HepG2 (cell line): ENCODE measurements around the gene CETN2. TPM values are rescaled to one million over a fixed set of nuclear protein-coding genes. Genes with fewer than 3 reads are reported as not detected.

Source experiments
- ATAC-seq: fragments of 200-7000 bp; cut with Tn5 transposase; 3 replicates; pipeline ENCODE4 v1.9.1; 2020; ENCODE audit warnings: mild to moderate bottlenecking, moderate library complexity
- BruUV-seq: library from RNA; stranded (reverse); fragments of 400-500 nt; replicated peaks from 2 replicates; lab custom pipeline; 2021; lab: Mats Ljungman, UMichigan
- CTCF ChIA-PET: fragments of 300-600 bp; formaldehyde crosslinking; extraction: SDS; loops from one replicate; lab custom pipeline; 2021; ENCODE audit warnings: low total read pairs, inconsistent platforms, low intra/inter-chr PET ratio; lab: Yijun Ruan, JAX
- POLR2A ChIA-PET: fragments of 350-600 bp; sonication (Branson Sonifier 250); formaldehyde crosslinking; loops from one replicate; lab custom pipeline; 2020; ENCODE audit warnings: antibody characterized with exemption, inconsistent platforms; lab: Yijun Ruan, JAX
- DNase-seq: peaks from one replicate; pipeline ENCODE4 v3.0.0-alpha.2; 2015; ENCODE audit warnings: low spot score
- FAIRE-seq: peaks from 3 replicates; lab custom pipeline; 2011; peaks lifted over from hg19 to GRCh38; lab: Jason Lieb, UNC
- H2AFZ ChIP-seq: one replicate; pipeline ENCODE4 v1.6.1; 2011; ENCODE audit warnings: low read length, inconsistent platforms
- H3K27ac ChIP-seq: fragments of 300-600 bp; 3 replicates; pipeline ENCODE4 v1.8.0; 2011; ENCODE audit warnings: mixed run types, mild to moderate bottlenecking, mixed read lengths, low read length, inconsistent platforms; ENCODE audit not compliant: insufficient read depth; ENCODE audit errors: extremely low read length
- H3K27me3 ChIP-seq, 2 experiments: fragments of 200-600 bp in 1 of 2; 2 replicates in 1 of 2; 3 replicates in 1 of 2; pipeline versions ENCODE4 v1.6.0 to v1.8.0; 2011; ENCODE audit warnings: low read length in 2 of 2, mild to moderate bottlenecking in 2 of 2, moderate library complexity in 2 of 2, inconsistent platforms in 1 of 2; ENCODE audit not compliant: insufficient read depth in 2 of 2, control insufficient read depth in 1 of 2
- H3K36me3 ChIP-seq, 2 experiments: fragments of 200-600 bp in 1 of 2; replicated peaks in 1 of 2; 2 replicates in 1 of 2; 3 replicates in 1 of 2; pipeline versions ENCODE4 v1.5.1 to v1.8.0; 2011; ENCODE audit warnings: low read length in 2 of 2, inconsistent platforms in 1 of 2; ENCODE audit not compliant: insufficient read depth in 2 of 2, control insufficient read depth in 1 of 2
- H3K4me1 ChIP-seq: 2 replicates; pipeline ENCODE4 v1.5.1; 2012; ENCODE audit warnings: low read length, inconsistent platforms; ENCODE audit not compliant: insufficient read depth
- H3K4me2 ChIP-seq: 2 replicates; pipeline ENCODE4 v1.6.0; 2011; ENCODE audit warnings: low read depth, low read length, inconsistent platforms
- H3K4me3 ChIP-seq, 3 experiments: fragments of 200-600 bp in 1 of 3; sonication (generic), shearing (Covaris generic) in 1 of 3; replicated peaks in 1 of 3; 2 replicates each; pipeline ENCODE4 v1.5.1; 2011 to 2016; ENCODE audit warnings: low read length in 3 of 3, inconsistent platforms in 2 of 3, low read depth in 2 of 3, mild to moderate bottlenecking in 2 of 3, control low read depth in 1 of 3, mixed read lengths in 1 of 3; ENCODE audit not compliant: insufficient read depth in 1 of 3
- H3K79me2 ChIP-seq: one replicate; pipeline ENCODE4 v1.6.1; 2011; ENCODE audit warnings: low read length, inconsistent platforms; ENCODE audit not compliant: insufficient read depth
- H3K9ac ChIP-seq: 2 replicates; pipeline ENCODE4 v1.6.0; 2011; ENCODE audit warnings: mild to moderate bottlenecking, low read depth, low read length, inconsistent platforms; ENCODE audit not compliant: insufficient read depth
- H3K9me3 ChIP-seq: 2 replicates; pipeline ENCODE4 v1.5.1; 2012; ENCODE audit warnings: mild to moderate bottlenecking, low read length
- H4K20me1 ChIP-seq: 2 replicates; pipeline ENCODE4 v1.6.0; 2011; ENCODE audit warnings: inconsistent platforms, mild to moderate bottlenecking, low read length, moderate library complexity; ENCODE audit not compliant: insufficient read depth
- ATF1 ChIP-seq: IDR thresholded peaks from 2 replicates; pipeline ENCODE4 v1.6.1; 2016; ENCODE audit warnings: mild to moderate bottlenecking, control low read depth
- NFIC ChIP-seq: IDR thresholded peaks from 2 replicates; pipeline ENCODE4 v1.6.1; 2012; ENCODE audit warnings: mild to moderate bottlenecking, low read length, inconsistent platforms
- PHB2 ChIP-seq: fragments of 450-650 bp; IDR thresholded peaks from 2 replicates; pipeline ENCODE4 v1.6.1; 2018; ENCODE audit not compliant: partially characterized antibody
- RFXAP ChIP-seq: sonication (generic); formaldehyde crosslinking; IDR thresholded peaks from 2 replicates; pipeline ENCODE4 v1.4.0; 2020; ENCODE audit warnings: missing genetic modification reagents, borderline replicate concordance
- SMAD1 ChIP-seq: sonication (generic); formaldehyde crosslinking; IDR thresholded peaks from 2 replicates; pipeline ENCODE4 v1.4.0; 2020; ENCODE audit warnings: missing genetic modification reagents, low read depth, mild to moderate bottlenecking, borderline replicate concordance
- SP1 ChIP-seq, 2 experiments: fragments of 450-650 bp in 1 of 2; sonication (generic) in 1 of 2; formaldehyde crosslinking in 1 of 2; IDR thresholded peaks; 2 replicates each; pipeline versions ENCODE4 v1.4.0 to v1.6.1; 2016 to 2020; ENCODE audit warnings: missing genetic modification reagents in 1 of 2
- TOPORS ChIP-seq: sonication (generic); formaldehyde crosslinking; IDR thresholded peaks from 2 replicates; pipeline ENCODE4 v1.8.0; 2023; ENCODE audit warnings: mild to moderate bottlenecking, missing genetic modification reagents
- ZNF20 ChIP-seq: sonication (generic); formaldehyde crosslinking; IDR thresholded peaks from 2 replicates; pipeline ENCODE4 v1.4.0; 2020; ENCODE audit warnings: mild to moderate bottlenecking, moderate library complexity, missing genetic modification reagents
- ZNF234 ChIP-seq: sonication (generic); formaldehyde crosslinking; conservative IDR thresholded peaks from 2 replicates; pipeline ENCODE4 v1.5.1; 2020; ENCODE audit warnings: mild to moderate bottlenecking, missing genetic modification reagents
- ZNF317 ChIP-seq: sonication (generic); formaldehyde crosslinking; IDR thresholded peaks from 2 replicates; pipeline ENCODE4 v1.5.0; 2020; ENCODE audit warnings: mild to moderate bottlenecking, missing genetic modification reagents
- ZNF441 ChIP-seq: sonication (generic); formaldehyde crosslinking; IDR thresholded peaks from 2 replicates; pipeline ENCODE4 v1.7.0; 2021; ENCODE audit warnings: missing genetic modification reagents, borderline replicate concordance
- ZNF614 ChIP-seq: IDR thresholded peaks from 2 replicates; pipeline ENCODE4 v1.6.1; 2018; ENCODE audit warnings: missing biosample characterization, missing genetic modification reagents, inconsistent platforms, borderline replicate concordance
- WGBS: methylation state at CpG from one replicate; pipeline ENCODE4 v1.1.6; 2017; ENCODE audit warnings: low lambda C conversion rate; 5-methylcytosine and 5-hydroxymethylcytosine counted together
- in situ Hi-C: cut with HindIII; loops from 2 replicates; pipeline ENCODE4 v1.10.0; 2017; ENCODE audit warnings: low pct_unique_long_range_greater_than_20kb; ENCODE audit not compliant: extremely low pct_ligation_motif_present
- intact Hi-C: fragments of 100-400 bp; cut with micrococcal nuclease; formaldehyde crosslinking; loops from one replicate; pipeline ENCODE4 v1.10.0; 2022; ENCODE audit not compliant: unreplicated experiment
- polyA plus RNA-seq, 8 experiments: library from polyadenylated mRNA; depleted of rRNA in 3 of 8; stranded (reverse) in 7 of 8; unstranded in 1 of 8; fragments of >200 nt; fragmentation: Illumina TruSeq in 4 of 8; extraction: Trizol in 4 of 8; gene quantifications; 2 replicates each; pipeline versions ENCODE4 v1.2.1 to v1.2.3, GENCODE V29; 2011 to 2016; ENCODE audit warnings: low read depth in 4 of 8, missing spikeins in 1 of 8, mixed read lengths in 1 of 8; ENCODE audit not compliant: insufficient read depth in 1 of 8
- total RNA-seq, 5 experiments: library from RNA; depleted of rRNA; stranded (reverse); fragments of >200 nt; fragmentation: Illumina TruSeq; extraction: Trizol; gene quantifications; 2 replicates each; pipeline ENCODE4 v1.2.3, GENCODE V29; 2016; ENCODE audit warnings: low read depth in 1 of 5
- TF ChIP-seq, protein P1 (sequence below), 2 experiments: fragments of 450-650 bp in 1 of 2; sonication (generic) in 1 of 2; formaldehyde crosslinking in 1 of 2; IDR thresholded peaks; 2 replicates each; pipeline versions ENCODE4 v1.6.1 to v1.8.0; 2016 to 2022; ENCODE audit warnings: antibody characterized with exemption in 1 of 2, mild to moderate bottlenecking in 1 of 2, missing genetic modification reagents in 1 of 2
- TF ChIP-seq, protein P2 (sequence below): sonication (generic); formaldehyde crosslinking; conservative IDR thresholded peaks from 2 replicates; pipeline ENCODE4 v1.4.0; 2020; ENCODE audit warnings: missing genetic modification reagents

The CETN2 gene
- total and polyA plus RNA-seq, 2 of the 13 experiments (the other 11 are each of a cell fraction or from before 2014, with no cell fraction given) = 17.2 to 85.4 TPM

DNA sequence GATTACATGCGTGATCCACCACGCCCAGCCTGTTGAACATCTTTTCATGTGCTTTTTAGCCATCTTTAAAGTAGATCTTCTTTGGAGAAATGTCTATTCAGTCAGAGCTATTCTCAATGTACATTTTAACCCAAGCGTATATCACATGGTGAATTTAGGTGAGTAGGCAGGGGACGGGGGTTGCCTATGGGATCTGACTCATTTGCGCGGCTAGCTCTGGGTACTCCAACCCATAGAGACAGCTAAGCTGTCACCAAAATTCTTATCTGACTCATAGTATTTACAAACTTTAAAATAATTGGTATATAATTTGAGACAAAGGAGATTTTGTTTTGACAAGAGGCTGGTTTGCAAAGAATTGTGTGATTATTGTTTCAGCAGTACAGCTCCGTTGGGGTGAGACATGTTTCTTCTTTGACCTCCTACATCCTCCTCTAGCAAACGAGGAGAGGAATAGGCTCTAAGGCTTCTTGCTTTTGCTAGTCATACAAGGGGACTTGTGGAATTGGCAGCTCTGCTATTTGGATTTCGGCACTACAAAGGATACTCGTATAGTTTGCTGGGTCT is 12.3 kb upstream of the CETN2 start:
- H2AFZ ChIP-seq = no peak overlapping the region
- H3K4me3 ChIP-seq = no peak overlapping the region
- no peak for DNase-seq
- H4K20me1 ChIP-seq = peaks cover 5% of the 10 kb centered on the region; the same call in 1 of the 2 replicates
- intact Hi-C loops = no loop called here
- H3K27me3 ChIP-seq = no peaks in the 10 kb centered on the region
- ATAC-seq = no peak
- BruUV-seq = no TSS peak
- H3K4me1 ChIP-seq = no peaks in the 10 kb centered on the region
- H3K9me3 ChIP-seq = no peaks in the 10 kb centered on the region
- ChIA-PET CTCF (no interaction called here), POLR2A (no interaction called here)
- H3K36me3 ChIP-seq = peaks cover 0 to 10% of the 10 kb centered on the region in 2 experiments; a peak in 2 of 5 replicates
- FAIRE-seq = no peak
- peaks cover 42% of the 10 kb centered on the region for H3K79me2 ChIP-seq
- no peak overlapping the region for H3K27ac ChIP-seq
- no peak overlapping the region for H3K4me2 ChIP-seq
- H3K9ac ChIP-seq = no peak overlapping the region
- in situ Hi-C loops = no loop called here
- WGBS = 91% methylated on average over 8 of the region's 10 CpGs
- TF ChIP-seq ZNF234 (CRISPR knock-in tag) = no peak
- TF ChIP-seq PHB2 = no peak
- TF ChIP-seq, protein P1, sequence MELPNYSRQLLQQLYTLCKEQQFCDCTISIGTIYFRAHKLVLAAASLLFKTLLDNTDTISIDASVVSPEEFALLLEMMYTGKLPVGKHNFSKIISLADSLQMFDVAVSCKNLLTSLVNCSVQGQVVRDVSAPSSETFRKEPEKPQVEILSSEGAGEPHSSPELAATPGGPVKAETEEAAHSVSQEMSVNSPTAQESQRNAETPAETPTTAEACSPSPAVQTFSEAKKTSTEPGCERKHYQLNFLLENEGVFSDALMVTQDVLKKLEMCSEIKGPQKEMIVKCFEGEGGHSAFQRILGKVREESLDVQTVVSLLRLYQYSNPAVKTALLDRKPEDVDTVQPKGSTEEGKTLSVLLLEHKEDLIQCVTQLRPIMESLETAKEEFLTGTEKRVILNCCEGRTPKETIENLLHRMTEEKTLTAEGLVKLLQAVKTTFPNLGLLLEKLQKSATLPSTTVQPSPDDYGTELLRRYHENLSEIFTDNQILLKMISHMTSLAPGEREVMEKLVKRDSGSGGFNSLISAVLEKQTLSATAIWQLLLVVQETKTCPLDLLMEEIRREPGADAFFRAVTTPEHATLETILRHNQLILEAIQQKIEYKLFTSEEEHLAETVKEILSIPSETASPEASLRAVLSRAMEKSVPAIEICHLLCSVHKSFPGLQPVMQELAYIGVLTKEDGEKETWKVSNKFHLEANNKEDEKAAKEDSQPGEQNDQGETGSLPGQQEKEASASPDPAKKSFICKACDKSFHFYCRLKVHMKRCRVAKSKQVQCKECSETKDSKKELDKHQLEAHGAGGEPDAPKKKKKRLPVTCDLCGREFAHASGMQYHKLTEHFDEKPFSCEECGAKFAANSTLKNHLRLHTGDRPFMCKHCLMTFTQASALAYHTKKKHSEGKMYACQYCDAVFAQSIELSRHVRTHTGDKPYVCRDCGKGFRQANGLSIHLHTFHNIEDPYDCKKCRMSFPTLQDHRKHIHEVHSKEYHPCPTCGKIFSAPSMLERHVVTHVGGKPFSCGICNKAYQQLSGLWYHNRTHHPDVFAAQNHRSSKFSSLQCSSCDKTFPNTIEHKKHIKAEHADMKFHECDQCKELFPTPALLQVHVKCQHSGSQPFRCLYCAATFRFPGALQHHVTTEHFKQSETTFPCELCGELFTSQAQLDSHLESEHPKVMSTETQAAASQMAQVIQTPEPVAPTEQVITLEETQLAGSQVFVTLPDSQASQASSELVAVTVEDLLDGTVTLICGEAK (IDR thresholded peaks at IDR 0.05) = no peak
- TF ChIP-seq, protein P1 (CRISPR knock-in tag; IDR thresholded peaks at IDR 0.05) = no peak
- no peak for TF ChIP-seq ATF1
- no peak for TF ChIP-seq TOPORS (CRISPR knock-in tag)
- TF ChIP-seq ZNF317 = no peak
- TF ChIP-seq, protein P2, sequence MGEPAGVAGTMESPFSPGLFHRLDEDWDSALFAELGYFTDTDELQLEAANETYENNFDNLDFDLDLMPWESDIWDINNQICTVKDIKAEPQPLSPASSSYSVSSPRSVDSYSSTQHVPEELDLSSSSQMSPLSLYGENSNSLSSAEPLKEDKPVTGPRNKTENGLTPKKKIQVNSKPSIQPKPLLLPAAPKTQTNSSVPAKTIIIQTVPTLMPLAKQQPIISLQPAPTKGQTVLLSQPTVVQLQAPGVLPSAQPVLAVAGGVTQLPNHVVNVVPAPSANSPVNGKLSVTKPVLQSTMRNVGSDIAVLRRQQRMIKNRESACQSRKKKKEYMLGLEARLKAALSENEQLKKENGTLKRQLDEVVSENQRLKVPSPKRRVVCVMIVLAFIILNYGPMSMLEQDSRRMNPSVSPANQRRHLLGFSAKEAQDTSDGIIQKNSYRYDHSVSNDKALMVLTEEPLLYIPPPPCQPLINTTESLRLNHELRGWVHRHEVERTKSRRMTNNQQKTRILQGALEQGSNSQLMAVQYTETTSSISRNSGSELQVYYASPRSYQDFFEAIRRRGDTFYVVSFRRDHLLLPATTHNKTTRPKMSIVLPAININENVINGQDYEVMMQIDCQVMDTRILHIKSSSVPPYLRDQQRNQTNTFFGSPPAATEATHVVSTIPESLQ (CRISPR knock-in tag) = no peak
- TF ChIP-seq SP1 (IDR thresholded peaks at IDR 0.05) = no peak
- no peak for TF ChIP-seq SP1 (CRISPR knock-in tag; IDR thresholded peaks at IDR 0.05)
- TF ChIP-seq NFIC = no peak
- TF ChIP-seq ZNF20 (CRISPR knock-in tag) = no peak
- no peak for TF ChIP-seq RFXAP
- TF ChIP-seq SMAD1 (CRISPR knock-in tag) = no peak
- TF ChIP-seq ZNF441 (CRISPR knock-in tag) = no peak
- TF ChIP-seq ZNF614 (CRISPR knock-in tag) = no peak
